ENCODE data around the gene BIRC5. TPM values are rescaled to one million over a fixed set of nuclear protein-coding genes. Genes with fewer than 3 reads are reported as not detected.
A peak's percentile ranks its signal among the peaks of the same experiment; 100 is the strongest.

Gene BIRC5
- total RNA-seq, 4 donors from 2014 or later = under 0.01 to 2.0 (median 0.13) TPM; not detected in 1

DNA sequence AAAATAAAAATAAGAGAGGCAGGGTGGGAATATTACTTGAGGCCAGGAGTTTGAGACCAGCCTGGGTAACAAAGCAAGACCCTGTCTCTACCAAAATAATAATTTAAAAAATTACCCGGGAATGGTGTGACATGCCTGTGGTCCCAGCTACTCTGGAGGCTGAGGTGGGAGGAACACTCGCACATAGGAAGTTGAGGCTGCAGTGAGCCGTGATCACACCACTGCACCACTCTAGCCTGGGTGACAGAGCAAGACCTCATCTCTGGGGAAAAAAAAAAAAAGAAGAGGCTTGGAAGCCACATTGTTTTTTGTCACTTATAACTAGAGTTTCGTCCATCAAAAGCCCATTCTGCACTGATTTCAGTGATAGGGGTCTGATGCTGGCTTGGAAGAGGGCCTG, 14.1 kb downstream of the BIRC5 start:
- WGBS = 86% methylated on average over 4 of the region's 4 CpGs
- Histone ChIP-seq H3K9me3 (no peaks in the 10 kb centered on the region), H3K27ac (replicated peaks in 1 of 4) (no peak overlapping the region), H3K4me1 (peaks cover 3 to 16% (median 11%) of the 10 kb centered on the region in 4 donors), H3K27me3 (peaks cover 0 to 32% (median 22%) of the 10 kb centered on the region in 4 donors), H3K4me3 (no peak overlapping the region), H3K36me3 (no peaks in the 10 kb centered on the region)
- intact Hi-C loops (cut with DNase I) = no loop called here
- TF ChIP-seq EP300 (IDR thresholded peaks at IDR 0.05) = no peak
- no peak for TF ChIP-seq POLR2A (IDR thresholded peaks at IDR 0.05; ENCODE audit: low read depth)
- no peak for TF ChIP-seq POLR2AphosphoS5 (IDR thresholded peaks at IDR 0.05)
- TF ChIP-seq, protein P1, sequence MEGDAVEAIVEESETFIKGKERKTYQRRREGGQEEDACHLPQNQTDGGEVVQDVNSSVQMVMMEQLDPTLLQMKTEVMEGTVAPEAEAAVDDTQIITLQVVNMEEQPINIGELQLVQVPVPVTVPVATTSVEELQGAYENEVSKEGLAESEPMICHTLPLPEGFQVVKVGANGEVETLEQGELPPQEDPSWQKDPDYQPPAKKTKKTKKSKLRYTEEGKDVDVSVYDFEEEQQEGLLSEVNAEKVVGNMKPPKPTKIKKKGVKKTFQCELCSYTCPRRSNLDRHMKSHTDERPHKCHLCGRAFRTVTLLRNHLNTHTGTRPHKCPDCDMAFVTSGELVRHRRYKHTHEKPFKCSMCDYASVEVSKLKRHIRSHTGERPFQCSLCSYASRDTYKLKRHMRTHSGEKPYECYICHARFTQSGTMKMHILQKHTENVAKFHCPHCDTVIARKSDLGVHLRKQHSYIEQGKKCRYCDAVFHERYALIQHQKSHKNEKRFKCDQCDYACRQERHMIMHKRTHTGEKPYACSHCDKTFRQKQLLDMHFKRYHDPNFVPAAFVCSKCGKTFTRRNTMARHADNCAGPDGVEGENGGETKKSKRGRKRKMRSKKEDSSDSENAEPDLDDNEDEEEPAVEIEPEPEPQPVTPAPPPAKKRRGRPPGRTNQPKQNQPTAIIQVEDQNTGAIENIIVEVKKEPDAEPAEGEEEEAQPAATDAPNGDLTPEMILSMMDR (IDR thresholded peaks at IDR 0.05) = no peak
- DNase-seq (ENCODE audit: extremely low spot score) = no peak

DNA sequence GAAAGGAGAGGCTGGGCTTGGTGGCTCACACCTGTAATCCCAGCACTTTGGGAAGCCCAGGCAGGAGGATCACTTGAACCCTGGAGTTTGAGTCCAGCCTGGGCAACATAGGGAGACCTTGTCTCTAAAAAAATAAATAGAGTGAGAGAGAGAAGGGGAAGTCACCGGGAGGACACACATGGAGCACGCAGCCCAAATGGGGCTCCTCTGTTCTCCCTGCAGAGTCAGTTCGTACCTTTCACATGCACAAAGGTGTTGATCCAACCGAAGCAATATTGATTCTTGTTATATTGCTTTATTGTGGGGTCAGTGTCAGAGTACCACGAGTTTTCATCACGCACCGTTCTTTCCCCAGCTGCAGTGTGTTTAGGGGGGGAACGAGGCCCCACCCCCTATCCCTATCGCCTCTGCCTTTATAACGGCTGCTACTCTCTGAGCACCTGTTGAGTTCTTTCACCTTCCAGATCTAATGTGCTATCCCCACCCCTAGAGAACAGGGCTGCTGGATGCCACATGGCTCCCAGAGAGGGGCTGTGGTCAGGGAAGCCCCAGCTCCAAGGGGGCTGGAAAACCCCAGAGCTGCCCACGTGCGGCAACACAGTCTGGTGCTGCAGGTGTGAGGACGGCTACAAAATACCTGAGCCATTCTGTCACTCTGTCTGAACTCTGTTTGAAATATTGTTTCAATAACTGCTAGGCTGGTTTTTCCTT, 16.4 kb downstream of the BIRC5 start:
- no peaks in the 10 kb centered on the region for H3K9me3 ChIP-seq
- no peaks in the 10 kb centered on the region for H3K36me3 ChIP-seq
- WGBS = 90% methylated on average over 13 of the region's 13 CpGs
- peaks cover 4 to 12% (median 10%) of the 10 kb centered on the region in 4 donors for H3K4me1 ChIP-seq
- H3K4me3 ChIP-seq = no peak overlapping the region
- H3K27me3 ChIP-seq = peaks cover 0 to 39% (median 22%) of the 10 kb centered on the region in 4 donors
- no peak overlapping the region for H3K27ac ChIP-seq (replicated peaks in 1 of 4)
- intact Hi-C loops (cut with DNase I) = no loop called here
- TF ChIP-seq POLR2AphosphoS5 (IDR thresholded peaks at IDR 0.05) (no peak), EP300 (IDR thresholded peaks at IDR 0.05) (no peak), POLR2A (IDR thresholded peaks at IDR 0.05; ENCODE audit: low read depth) (no peak)
- TF ChIP-seq, protein P1 (IDR thresholded peaks at IDR 0.05) = no peak
- DNase-seq (ENCODE audit: extremely low spot score) = no peak

DNA sequence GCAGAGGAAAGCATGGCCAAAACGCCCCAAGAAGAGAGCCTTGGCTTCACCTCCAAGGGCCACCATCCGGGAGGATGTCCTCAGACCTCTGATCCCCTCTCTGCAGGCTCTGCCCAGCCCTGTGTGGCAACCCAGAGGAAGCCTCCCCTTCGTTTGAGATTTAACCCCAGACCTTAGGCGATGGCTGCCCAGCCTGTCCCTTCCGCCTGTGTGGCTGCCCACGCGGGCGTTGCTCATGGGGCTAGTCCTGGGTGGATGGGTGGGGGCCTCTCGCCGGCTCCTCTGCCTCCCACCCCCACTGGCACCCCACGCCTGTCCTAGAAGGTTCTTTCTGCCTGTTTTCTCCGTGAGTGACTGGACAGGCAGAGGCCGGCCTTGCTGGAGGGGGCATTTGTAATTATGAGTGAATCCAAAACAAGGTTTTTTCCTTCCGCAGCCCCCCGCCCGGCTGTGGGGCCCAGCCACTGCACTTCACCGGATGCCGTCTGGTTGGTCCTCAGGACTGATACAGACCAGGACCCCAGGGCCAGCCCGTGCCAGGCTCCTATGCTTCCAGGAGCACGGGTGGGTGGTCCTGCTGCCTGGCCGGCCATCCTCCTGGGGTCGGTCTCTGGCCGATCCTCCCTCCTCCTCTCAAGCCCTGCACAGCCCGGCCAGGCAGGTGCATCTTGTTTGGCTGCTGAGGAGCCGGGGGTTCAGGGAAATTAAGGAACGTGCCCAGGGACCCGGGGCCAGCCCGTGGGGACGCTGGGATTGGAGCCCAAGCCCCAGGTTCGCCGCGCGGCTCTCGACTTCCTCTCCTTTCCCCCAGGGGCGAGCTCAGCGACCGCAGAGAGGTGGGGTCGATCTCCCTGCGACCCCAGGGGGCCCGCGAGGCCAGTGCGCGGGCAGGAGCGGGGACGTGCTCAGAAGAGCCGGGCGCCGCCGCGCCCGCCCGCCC, 17.2 kb downstream of the BIRC5 start, which contains the start of gene TMEM235:
TMEM235 (plus strand) TSS at position 636 of the 940 bp plus-strand sequence. CDS start 393 bp downstream, outside the sequence.
- Histone ChIP-seq H3K27me3 (peaks cover 0 to 39% (median 22%) of the 10 kb centered on the region in 4 donors), H3K27ac (replicated peaks in 1 of 4) (no peak within 1 kb of the TSS), H3K4me3 (peak within 1 kb of the TSS in 1 of 4 donors; percentile 20), H3K36me3 (no peaks in the 10 kb centered on the region), H3K9me3 (no peaks in the 10 kb centered on the region), H3K4me1 (peaks cover 4 to 12% (median 10%) of the 10 kb centered on the region in 4 donors)
- no peak for TF ChIP-seq EP300 (IDR thresholded peaks at IDR 0.05)
- TF ChIP-seq, protein P1 (IDR thresholded peaks at IDR 0.05) = no peak
- TF ChIP-seq POLR2AphosphoS5 (IDR thresholded peaks at IDR 0.05) = no peak
- TF ChIP-seq POLR2A (IDR thresholded peaks at IDR 0.05; ENCODE audit: low read depth) = no peak
- intact Hi-C loops (cut with DNase I) = no loop called here
- DNase-seq (ENCODE audit: extremely low spot score) = no peak
- 61% methylated on average over 13 of the region's 52 CpGs for WGBS

DNA sequence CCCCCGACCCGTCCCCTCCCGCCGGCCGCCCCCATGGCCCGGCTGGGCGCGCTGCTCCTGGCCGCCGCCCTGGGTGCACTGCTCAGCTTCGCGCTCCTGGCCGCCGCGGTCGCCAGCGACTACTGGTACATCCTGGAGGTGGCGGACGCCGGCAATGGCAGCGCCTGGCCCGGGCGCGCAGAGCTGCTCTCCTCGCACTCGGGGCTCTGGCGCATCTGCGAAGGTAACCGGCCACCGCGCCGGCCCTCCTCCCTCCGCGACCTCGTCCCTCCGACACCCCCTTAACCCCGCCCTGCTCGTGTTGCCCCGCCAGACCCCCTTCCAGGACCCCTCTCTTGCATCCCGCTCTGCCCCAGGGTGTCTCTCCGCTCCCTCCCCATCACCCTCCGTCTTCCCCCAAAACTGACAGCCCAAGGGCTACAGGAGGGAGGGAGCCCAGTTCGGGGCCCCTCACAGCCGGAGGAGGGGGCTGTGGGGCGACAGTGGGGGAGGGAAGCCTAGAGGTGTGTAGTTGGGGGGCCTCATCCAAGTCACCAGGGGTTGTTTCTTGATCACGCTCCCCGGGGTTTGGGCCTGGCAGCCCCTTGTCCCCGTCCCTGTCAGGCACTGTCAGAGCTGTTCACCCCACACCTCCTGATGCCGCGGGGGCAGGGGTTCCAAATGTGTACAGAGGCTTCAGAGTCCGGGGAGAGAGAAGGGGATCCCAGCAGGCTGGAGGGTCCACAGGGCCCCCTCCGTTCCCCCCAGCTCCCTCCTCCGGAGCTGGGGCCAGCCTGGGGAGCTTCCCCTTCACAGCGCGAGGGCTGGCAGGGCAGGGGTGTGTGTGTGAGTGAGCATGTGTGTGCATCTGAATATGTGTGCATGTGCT, 18.2 kb downstream of the BIRC5 start:
- H3K4me1 ChIP-seq = peaks cover 4 to 14% (median 12%) of the 10 kb centered on the region in 4 donors
- intact Hi-C loops (cut with DNase I) = no loop called here
- TF ChIP-seq POLR2AphosphoS5 (IDR thresholded peaks at IDR 0.05) = no peak
- no peak for TF ChIP-seq POLR2A (IDR thresholded peaks at IDR 0.05; ENCODE audit: low read depth)
- no peak for TF ChIP-seq EP300 (IDR thresholded peaks at IDR 0.05)
- TF ChIP-seq, protein P1 (IDR thresholded peaks at IDR 0.05) = no peak
- no peaks in the 10 kb centered on the region for H3K36me3 ChIP-seq
- H3K27ac ChIP-seq (replicated peaks in 1 of 4) = no peak overlapping the region
- no peaks in the 10 kb centered on the region for H3K9me3 ChIP-seq
- peak overlapping the region in 1 of 4 donors; percentile 20 for H3K4me3 ChIP-seq
- WGBS = 20% methylated on average over 33 of the region's 55 CpGs
- H3K27me3 ChIP-seq = peaks cover 0 to 39% (median 22%) of the 10 kb centered on the region in 4 donors
- no peak for DNase-seq (ENCODE audit: extremely low spot score)
